Measurements from ENCODE around the gene UBE2S.
A peak's percentile ranks its signal among the peaks of the same experiment; 100 is the strongest.

Gene UBE2S

DNA sequence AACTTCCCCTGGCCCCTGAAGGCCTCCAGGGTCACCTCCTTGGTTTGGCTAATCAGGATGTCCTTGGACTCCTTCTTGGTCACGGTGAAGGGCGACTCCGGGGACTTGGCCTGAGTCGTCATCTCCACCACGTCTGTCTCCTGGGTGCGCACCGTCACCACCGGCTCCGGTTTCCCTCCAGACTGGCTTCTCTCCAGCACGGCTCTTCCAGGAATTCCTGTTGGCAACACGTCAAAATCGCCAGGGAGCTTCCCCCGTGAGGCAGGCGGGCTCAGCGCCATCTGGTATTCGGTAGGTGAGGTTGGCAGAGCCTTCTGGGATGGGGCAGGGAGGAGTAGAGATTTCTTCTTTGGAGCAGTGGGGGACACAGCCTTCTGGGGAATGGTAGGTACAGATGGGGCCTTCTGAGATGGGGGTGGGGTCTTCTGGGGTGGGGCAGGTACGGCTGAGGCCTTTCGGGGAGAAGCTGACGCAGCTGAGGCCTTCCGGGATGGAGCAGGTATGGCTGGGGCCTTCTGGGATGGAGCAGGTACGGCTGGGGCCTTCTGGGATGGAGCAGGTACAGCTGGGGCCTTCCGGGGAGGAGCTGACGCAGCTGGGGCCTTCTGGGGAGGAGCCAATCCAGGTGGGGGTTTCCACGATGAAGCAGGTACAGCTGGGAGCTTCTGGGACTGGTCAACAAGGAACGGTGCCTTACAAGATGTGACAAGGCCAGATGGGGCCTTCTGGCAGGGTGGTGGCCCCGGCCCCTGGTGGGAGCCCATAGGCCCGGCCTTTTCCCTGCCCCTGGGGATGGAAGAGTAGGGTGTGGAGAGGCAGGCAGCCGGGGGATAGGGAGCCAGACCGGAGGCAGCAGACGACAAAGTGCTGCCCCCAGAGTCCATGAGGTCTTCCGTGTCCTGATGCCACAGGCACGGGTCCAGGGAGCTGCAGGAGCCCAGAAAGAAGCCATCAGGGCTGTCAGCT lies 48.4 kb downstream of the UBE2S start:
- no peak for DNase-seq

DNA sequence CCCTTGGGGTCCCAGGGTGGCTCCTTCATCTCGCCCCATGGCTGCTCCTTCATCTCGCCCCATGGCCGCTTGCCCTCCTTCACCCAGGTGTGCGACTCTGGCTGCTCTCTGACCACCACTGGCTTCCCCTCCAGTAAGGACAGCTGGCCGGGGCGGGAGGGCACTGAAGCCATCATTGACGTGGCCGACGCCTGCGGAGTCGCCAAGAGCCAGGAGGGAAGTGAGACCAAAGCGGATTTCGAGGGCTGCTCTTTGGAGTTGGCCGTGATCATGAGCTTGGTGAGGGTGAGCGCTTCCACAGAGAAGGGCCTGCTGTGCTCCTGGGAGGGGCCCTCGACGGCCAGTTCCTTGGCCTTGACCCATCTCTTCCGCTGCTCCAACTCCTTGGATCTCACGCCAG lies 49.1 kb downstream of the UBE2S start:
- DNase-seq, result no peak

DNA sequence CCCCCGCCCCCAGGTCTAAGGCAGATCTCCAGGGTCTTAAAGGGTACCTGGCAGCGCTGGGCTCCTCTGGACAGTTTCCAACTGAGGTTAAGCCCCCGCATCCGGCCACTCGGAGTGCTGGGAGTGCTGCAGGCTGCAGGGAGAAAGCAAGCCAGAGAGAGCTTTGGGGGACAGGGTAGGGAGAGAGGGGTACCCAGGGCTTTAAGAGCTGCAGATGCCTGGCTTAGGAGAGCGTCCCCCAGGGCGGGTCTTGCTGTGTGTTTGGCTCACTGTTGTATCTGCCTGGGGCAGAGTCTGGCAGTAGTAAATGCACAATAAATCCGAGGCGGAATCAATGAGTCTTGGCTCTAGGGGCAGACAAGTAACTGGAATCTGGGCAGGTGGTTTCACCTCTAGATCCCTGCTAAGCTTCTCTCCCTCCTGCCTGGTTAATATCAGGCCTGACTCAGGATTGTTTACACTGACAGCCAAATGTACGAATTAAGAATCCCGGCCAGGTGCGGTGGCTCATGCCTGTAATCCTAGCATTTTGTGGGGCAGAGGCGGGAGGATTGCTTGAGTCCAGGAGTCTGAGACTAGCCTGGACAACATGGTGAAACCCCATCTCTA lies 52.3 kb downstream of the UBE2S start:
- no peak for DNase-seq

DNA sequence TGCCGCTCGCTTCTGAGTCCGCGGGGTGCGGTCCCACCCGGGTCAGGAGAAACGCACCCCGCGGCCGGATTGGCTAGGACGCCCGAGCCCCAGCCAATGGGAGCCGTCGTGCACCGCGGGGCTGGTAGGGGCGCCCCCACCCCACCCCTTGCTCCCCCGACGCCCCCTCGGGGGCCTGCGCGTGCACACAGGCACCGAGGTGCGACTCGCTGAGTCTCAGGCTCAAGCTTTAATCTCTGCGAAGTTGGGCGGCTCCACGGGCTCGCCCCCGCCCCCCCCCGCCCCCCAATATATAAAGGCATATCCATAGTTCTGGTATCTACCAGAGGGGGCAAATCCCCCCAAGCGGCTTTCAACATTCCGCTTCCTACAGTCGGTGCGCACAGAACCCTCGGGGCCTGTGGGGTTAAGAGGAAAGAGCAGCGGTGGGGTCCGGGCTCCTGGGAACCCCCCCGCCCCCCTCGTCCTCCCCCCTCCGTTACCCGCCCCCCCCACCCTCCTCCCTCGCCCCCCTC lies 52.8 kb downstream of the UBE2S start, which contains the start of gene COX6B2:
Gene COX6B2, minus strand, starts transcription at position 22 of the 515 bp plus-strand sequence. CDS start 198 bp downstream, outside the sequence.
- DNase-seq, result no peak

DNA sequence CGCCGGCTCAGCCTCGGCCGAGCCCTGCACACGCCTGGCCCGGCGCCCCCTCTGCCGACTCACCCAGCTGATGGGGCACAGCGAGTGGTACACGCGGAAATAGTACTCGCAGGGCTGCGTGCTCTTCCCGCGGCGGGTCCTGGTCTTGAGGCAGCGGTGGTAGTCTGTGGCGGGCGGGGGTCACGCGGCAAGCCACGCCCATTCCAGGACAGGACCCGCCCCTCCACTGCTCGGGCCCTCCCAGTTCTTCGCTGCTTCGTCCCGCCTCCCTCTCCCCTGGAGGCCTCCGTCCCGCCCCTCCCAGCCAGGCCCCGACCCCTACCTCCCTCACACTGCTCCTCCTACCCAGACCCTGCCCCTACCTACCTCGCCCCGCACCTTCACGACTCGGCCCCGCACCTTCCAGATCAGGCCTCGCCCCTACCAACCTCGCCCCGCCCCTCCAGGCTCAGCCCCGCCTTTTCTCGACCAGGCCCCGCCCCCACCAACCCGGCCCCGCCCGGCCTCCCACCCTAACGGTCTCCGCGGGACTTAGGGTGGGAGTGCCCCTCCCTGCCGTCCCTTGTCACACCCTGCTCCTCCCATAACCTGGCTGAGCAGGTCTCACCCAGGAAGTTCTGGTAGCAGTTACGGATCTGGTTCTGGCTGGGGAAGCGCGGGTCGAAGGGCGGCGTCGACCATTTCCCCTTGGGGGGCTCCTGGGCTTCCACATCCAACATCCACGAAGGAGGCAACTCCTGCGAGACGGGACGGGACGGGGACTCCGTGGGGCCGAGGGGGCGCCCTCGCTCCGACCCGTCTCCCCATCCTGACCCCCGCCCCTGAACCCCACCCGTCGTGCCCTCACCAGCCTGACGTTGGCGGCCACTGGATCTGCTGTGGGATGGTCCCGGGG lies 53.5 kb downstream of the UBE2S start:
- DNase-seq, result peak; percentile 65 to 74

DNA sequence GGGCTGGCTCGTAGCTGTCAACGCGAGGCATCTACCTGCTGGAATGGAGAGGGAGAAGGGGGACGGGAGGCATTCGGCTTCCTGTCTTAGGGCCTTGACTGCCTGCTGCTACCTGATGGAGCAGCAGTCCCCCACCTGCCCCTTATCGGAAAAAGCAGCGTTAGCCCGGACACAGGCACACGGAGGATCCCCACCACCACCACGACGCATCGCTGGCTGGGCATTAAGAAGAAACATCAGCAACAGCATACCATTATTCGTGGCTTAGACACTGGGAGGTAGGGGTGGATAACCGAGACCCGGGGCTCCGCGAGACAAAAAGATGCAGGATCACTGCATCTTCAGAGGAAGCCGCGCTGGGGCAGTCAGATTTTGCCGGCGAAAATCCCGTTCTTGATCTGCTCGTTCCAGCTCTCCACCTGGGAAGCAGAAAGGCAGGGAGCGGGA lies 54.2 kb downstream of the UBE2S start:
- no peak for DNase-seq

DNA sequence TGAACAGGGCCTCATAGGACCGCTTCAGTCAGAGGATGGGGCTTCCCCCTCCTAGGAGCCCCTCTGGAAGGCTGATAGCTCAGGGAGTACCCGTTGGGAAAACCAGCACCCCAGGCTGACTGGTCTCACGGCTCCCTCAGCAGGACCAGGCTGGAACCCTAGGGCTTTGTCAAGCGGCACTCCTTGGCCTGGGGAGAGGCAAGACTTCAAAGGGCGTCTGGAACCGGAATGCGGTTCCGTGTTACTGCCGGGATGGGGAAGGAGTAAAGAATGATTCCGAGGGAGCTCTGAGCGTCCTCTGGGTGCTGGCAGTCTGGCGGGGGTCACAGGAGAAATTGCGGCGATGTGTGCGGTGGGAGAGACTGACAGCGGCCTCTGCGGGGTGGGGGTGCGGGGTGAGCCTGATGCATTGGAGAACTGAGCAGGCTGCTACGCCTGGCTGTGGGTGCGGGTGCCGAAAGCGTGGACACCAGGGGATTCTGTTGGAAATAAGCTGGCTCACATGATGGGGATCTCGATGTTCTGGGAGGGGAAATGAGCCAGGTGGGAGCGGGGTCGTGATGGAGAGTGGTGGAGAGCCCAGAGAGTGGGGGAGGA lies 54.9 kb downstream of the UBE2S start:
- no peak for DNase-seq

DNA sequence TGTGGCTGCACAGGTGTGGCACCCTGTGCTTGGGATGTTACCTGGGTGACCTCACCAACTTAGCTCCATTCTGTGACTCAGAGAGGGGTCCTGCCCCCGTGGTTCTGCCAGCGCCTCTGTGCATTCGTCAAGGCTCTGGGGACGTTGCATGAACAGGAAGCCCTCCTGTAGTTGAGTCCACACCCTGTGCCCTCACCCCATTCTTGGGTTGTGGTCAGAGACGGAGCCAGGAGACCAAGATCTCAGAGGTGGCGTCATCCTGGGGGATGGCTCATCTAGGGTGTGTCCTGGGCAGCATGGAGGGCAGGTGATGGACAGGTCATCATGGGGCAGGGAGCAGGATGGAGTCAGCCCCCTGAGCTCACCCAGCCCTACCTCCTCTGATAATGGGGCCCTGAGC lies 55.5 kb downstream of the UBE2S start:
- DNase-seq, result no peak

DNA sequence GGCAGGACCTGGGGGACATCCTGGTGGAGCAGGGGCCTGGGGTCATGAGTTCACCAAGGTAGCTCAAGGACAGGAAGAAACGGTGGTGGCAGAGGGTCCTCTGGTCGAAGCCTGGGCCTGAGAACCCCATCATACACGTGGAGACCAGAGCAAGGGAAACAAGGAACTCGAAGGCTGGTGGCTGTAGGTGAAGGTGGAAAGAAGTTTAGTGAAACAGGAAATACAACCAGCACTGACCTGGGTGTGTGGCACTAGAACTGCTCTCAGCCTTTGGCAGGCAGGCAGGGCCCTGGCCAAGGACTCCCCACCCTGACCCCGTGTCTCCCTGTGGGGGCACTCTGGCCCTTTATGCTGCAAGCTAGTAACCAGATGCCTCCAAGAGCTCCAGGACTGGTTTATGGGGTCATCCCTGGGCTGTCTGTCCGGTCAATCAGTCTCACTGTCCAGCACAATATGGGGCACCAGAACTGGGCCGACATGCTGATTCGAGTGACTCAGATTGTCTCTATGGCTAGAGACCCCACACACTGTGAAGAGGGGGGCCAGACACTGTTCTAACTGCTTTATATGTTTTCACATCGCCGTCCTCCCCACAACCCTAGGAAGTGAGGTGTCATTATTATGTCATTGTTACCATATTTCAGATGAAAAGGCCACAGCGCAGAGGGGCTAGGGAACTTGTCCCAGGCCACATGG lies 56.8 kb downstream of the UBE2S start:
- DNase-seq, result no peak

Measured in stimulated activated CD4-positive, alpha-beta T cell treated with anti-CD3 and anti-CD28 coated beads, Interleukin-2, amount 100 ng/mL, for 24 hours (primary cell).